DMS53 treated with DMSO at 0.1 percent for 48 hours (cell line): ENCODE measurements around the gene RTN4.

Experiments used
- DNase-seq: peaks from one replicate; lab custom pipeline; 2025; ENCODE audit not compliant: unreplicated experiment; lab: John Stamatoyannopoulos, UW

RTN4 gene

GRCh38 chr2:54928719-54929118 lies 121.5 kb downstream of the RTN4 start:
- no peak for DNase-seq

DNA sequence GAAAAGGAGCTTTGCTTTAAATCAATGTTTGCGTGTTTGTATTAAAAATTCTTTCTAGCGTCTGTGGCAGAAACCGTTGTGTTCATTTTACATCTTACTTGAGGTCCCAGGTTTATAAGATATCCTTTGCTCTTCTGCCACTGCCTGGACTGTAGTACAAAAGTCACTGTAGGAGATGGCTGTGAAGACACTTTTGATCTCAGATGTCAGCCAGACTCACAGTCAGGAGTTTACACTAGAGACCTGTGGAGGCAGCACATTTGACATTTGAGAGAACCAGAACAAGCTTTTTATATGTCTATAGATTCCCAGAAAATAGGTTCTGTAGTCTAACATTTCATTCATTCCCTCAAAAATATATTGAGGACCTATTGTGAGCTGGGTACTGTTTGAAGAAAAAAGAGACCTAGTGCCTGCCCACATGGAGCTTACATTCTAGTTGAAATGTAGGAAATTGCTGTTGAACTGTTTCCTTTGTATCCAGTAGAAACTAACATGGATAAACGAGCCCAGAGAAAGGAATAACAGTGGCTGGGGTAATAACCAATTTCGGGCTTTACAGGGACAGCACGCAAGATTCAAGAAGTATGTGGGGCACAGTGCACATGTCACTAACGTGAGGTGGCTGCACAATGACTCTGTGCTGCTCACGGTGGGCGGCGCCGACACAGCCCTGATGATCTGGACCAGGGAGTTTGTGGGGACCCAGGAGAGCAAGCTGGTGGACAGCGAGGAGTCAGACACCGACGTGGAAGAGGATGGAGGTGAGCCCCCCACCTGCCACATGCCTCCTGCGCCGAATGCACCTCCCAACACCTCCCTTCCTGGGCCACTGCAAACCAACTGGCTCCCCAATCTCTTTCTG lies 122.3 kb downstream of the RTN4 start:
- no peak for DNase-seq

GRCh38 chr2:54927085-54927750 lies 123.0 kb downstream of the RTN4 start:
- DNase-seq: no peak

GRCh38 chr2:54925022-54925421 lies 125.2 kb downstream of the RTN4 start:
- DNase-seq: no peak

DNA sequence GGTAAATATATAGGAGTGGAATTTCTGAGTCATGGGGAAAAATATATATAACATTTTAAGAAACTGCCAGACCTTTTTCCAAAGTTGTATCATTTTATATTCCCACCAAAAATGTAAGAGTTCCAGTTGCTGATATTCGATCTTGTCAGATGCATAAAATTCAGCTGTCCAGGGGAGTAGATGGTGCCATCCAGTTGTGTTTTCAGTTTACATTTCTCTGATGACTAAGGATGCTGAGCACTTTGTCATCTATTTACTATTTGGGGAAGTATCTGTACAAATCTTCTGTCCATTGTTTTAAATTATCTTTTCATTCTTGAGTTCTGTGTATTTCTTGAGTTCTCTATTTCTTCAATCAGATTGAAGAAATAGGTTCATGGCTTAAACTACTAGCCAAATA lies 126.1 kb downstream of the RTN4 start:
- DNase-seq: no peak
